Inferior parietal cortex (tissue), 1 donor: ENCODE data around the gene SORBS1.

Experiments used
- DNase-seq: peaks from one replicate; pipeline ENCODE4 v3.0.0-alpha.2; 2016; ENCODE audit errors: extremely low spot score

Gene SORBS1

DNA sequence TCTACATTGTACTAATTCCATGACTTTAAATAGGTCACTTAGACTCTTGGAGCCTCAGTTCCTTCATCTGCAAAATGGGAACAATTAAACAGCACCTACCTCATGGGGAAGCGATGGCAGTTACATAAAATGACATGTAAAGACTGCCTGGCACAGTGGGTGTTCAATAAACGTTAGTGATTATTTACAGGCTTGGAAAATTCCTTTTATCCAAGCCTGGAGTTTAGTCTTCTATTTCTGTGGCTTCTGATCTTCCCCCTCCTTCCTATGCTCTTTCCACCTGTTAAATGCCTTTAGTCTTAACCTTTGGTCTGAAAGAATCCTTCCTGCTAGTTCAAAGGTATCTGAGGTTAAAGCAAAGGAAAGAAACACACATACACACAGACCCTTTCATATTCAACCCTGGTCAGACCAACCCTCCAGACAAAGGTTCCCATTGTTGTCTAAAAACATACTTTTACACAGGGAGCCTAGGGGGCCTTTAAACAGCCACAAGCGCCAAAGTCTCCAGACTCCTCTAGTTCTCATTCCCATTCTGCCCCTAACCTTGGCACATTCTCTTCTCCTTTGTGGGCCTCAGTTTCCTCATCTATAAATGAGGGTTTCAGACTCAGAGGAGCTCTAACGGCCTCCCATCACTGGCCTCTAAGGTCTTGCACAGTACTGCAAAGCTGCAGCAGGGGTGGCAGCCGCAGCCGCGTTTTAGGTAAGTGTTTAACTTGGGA is 21.4 kb downstream of the SORBS1 start:
- DNase-seq, result no peak

DNA sequence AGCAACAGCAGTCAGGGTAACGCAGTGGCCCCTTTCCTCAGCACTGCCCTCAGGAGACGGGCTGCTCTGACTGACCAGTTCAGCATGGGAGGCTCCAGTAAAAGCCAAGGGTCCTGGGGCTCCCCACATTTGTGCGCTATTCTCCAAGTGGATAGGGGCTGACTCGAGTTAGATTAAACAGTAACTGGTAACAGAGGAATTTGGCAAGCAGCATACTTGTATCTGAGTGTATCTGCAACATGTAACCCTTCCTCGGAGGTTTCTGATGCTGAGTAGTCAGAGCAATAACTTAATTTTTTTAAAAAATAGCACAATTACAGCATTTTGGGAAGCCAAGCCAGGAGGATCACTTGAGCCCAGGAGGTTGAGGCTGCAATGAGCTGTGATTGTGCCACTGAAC is 22.8 kb downstream of the SORBS1 start:
- no peak for DNase-seq

- DNase-seq, result no peak
Observed at GRCh38 chr10:95537542-95537927, 23.6 kb downstream of the SORBS1 start.

DNA sequence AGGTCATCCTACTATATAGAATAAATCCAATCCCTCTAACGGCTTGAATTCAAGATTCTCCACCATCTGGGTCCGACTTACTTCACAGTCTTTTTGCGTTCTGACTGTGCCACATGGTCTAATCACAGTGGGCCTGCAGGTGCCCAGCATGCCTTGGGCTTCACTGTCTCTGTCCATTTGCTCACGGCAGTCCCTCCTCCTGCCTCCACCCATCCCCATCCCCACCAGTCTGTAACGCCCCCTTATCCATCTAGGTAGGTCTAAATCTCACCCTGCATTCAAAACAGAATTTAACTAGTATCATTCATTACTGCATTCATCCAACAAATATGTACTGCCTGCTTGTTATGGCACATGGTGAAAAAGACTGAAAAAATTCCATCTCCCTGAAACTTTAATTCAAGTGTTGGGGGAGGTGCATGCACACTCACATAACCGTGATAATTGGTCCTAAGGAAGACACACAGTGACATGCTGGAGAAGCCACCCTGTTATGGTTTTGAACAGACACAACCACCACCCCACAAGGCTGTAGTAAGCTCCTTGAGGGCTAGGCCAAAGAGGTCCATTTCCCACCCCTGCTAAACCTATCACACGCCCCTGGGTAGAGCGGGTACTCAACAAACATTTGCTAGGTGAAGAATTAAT is 24.2 kb downstream of the SORBS1 start:
- no peak for DNase-seq

- DNase-seq, result no peak
Observed at GRCh38 chr10:95536017-95536416, 25.2 kb downstream of the SORBS1 start.

- no peak for DNase-seq
Observed at GRCh38 chr10:95535526-95535925, 25.6 kb downstream of the SORBS1 start.

DNA sequence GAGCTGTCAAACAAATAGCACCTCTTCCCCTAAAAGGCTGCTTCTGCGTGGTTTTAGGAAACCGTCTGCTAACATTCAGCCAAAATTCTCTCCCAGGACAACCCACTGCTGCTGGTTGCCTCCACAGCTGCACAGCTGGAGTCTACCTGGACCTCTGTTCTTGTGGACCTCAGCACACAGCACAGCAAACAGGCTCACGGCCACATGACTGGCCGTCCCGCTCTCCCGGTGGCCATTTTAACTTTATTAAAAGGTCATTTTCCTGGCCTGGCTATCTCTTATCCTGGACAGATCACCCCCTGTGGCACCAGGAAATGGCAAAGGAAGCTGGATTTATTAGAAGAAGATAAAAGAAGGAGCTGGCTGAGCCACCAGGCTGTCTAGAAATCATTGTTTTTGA is 27.6 kb downstream of the SORBS1 start:
- no peak for DNase-seq

DNA sequence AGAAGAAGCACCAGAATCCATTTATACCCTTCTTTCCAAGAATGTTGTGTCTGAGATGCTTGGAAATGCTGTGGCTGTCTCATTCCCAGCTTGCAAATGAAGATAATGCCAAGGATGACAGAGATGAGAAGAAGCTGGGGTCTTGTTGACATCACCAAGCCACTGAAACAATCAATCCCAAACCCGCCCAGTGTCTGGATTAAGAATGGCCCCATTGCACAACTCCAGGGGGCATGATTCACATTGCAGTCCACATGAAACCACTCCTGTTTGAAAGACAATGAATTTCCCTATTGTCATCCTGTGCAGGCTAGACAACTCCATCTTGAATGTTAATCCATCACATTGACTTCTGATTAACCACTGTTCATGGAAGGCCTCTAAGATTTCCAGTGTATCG is 28.6 kb downstream of the SORBS1 start:
- no peak for DNase-seq

- DNase-seq, result no peak
Observed at GRCh38 chr10:95531994-95532399, 29.2 kb downstream of the SORBS1 start.

DNA sequence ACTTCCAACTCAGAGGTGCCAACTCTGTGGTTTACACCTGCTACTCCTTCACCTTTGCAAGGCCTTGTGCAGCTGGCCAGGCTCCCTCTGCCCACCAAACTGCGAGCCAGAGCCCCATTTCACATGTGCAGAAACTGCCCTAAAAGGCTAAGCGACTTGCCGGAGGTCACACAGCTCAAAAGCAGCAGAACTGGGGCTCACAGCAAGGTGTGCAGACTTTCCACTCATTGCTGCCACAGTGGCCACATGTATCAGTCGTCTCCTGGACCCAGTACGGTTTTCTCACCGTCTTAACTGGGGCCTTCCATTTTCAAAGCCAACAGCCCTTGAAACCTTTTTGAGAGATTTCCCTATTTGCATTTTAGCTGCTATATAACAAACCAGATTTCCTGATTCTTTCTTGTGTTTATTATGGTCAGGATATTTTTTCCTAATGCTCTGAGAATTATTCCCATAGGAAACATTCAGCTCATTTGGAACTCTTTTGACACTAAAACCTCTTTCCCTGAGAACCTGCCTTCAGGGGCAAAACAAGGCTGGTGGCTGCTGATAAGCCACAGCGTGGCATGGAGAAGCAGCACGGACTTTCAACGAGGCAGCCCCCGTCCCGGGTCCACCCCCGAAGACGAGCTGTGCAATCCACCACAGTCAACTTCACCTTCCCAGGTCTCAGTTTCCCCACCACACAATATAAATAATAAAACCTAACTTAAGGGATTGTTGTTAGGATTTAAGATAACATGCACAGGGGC is 29.9 kb downstream of the SORBS1 start:
- no peak for DNase-seq

DNA sequence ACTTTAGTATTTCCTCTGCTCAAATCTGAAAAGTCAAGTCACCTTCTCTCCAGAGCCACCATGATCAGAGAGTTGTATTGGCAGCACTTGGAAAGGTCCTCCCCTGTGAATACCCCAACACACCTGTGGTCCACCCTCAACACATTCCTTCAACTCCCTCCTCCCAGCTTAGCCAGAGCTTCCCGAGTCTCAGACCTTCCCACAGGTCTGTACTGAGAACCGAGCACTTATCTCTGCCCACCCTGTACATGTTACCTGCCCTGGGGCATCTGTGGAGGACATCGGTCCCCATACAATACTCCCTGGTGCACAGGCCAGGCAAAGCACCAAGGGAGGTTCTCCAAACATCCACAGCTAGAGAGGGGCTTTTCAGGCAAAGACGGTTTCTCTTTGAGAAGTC is 30.6 kb downstream of the SORBS1 start:
- no peak for DNase-seq

- DNase-seq, result no peak
Observed at GRCh38 chr10:95530029-95530428, 31.1 kb downstream of the SORBS1 start.

- no peak for DNase-seq
Observed at GRCh38 chr10:95526044-95526443, 35.1 kb downstream of the SORBS1 start.

DNA sequence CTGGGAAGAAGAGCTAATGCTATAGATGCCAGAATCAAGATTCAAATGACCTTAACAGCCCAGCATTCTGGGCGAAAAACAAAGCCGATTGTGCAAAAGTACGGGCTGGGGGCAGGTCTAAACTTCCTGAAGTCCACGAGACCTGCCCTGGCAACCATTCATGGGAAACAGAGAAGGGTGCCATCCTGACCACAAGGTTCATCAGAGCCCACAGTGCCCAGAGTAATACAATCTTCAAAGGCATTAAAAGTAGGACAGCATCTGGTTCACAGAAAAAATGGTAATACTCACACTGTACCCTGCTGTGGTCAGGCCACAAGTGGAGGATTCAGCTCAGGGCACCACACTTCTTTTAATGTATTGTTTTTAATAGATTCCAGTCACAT is 36.1 kb downstream of the SORBS1 start:
- no peak for DNase-seq

DNA sequence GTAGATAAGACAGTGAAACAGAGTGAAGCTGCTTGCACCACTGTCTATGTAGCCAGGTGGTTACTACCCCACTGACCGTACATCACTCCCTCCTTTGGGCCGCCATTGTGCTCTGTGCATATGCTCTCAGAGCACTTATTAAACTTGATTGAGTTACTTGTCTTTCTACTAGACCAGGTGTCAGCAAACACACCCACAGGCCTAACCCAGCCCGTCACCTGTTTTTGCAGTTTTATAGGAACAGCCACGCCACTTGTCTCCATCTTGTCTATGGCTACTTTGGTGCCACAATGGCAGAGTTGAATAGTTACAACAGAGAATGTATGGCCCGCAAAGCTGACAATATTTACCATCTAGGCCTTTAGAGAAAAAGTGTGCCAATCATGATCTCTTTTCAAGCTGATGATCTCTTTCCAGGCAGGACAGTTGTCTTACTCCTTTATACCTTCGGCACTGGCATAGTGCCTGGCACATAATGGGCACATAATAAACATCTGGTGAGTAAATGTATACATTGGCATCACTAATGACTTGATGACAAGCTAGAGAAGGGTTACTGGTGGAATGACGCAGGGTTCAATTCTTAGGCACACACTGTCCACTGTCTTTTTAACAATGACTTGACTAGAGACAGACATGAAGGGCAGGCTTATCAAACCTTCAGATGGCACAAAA is 36.7 kb downstream of the SORBS1 start:
- no peak for DNase-seq

DNA sequence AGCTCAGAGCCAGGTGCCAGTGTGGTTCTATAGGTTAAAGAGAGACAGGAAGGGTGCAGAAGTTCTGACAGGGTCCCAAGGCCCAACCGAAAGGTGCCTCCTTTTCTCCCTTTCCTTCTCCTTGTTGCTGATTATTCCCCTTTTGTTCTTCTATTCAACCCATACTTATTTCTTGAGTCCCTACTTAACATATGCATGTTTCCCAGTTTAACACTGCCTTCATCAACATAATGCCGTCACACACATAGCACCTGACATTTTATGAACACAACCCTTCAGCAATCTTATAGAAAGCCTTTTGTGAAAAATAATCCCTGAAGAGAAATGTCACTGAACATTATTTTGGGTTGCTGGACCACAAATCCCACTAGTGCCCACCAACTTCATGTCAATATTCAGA is 39.1 kb downstream of the SORBS1 start:
- DNase-seq, result no peak

GRCh38 chr10:95520617-95521016 is 40.6 kb downstream of the SORBS1 start:
- no peak for DNase-seq

- no peak for DNase-seq
Observed at GRCh38 chr10:95518455-95519452, 42.4 kb downstream of the SORBS1 start.

DNA sequence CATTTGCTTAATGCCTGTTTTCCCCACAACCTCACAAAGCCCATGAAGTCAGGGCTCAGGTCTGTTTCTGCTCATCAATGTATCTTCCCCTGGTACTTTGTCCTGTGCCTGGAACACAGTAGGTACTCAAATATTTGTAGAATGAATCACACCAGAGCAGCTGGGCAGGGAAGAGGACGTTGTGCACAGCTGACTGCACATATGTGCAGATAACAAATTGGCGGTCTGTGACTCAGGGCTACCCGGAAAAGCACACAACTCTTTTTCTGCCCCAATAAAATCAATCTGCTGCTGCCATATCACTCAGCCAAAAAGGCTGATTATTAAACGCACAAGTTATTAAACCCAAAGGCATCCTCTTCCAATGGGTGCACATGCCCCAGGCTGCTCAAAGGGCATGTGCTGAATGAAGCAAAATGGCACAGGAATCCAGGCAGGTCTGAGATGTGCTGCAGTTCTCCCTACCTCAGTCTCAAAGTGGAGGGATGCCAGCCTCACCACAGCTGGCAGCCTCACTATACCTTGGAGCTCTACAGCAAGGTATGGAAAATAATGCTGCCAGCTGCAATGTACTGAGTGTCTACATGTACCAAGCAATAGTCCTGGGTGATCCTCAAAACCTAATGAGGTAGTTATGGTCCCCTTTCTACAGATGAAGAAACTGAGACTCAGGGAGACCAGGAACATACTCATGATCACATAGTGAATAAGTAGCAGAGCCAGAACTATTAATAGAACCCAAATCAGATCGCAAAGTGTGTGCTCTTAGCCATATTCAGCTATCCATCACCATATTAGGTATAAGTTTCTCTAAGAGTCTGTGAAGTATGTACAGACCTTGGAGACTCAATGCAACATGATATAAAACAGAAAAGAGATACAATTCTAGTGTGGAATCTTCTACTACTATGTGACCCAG is 43.4 kb downstream of the SORBS1 start:
- DNase-seq, result no peak

DNA sequence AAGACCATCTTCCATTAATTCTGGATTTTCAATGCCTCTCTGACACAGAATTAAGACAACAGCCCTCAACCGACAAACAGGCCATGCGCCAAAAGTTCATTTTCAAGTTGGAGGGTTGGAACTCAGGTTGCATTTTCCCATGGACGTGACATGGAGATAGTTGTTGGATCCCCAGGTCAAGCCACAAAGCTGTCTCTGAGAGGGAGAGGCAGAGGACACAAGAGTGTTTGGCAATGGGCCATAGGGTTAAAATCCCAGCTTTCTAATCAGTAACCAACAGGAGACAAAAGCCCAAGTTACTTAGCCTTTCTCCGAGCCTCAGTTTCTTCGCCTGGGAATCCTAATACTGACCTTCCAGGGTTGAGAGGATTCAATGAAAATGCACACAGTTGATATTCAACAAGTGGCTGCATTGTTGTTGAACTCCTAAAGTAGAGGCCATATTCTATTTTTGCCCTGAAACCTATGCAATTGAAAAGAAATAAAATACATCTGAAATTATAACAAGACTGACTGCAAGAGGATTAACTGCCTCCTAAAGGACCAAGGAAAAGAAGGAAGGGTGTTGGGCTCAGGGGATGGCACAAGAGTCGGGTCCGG is 44.3 kb downstream of the SORBS1 start:
- DNase-seq, result no peak
